Stomach (tissue), 9 donors: ENCODE results near the gene CLTC. TPM values are rescaled to one million over a fixed set of nuclear protein-coding genes. Genes with fewer than 3 reads are reported as not detected.

Experiments used
- DNase-seq, 2 donors: peaks; one replicate each; pipeline versions ENCODE4 v3.0.0 to v3.0.0-alpha.2; 2013 to 2019
- H3K27ac ChIP-seq, 5 donors: fragments of 200-600 bp in 4 of 5; sonication (generic) in 4 of 5; one replicate each; pipeline ENCODE4 v1.5.1; 2013 to 2019; ENCODE audit warnings: mild to moderate bottlenecking in 1 of 5, moderate library complexity in 1 of 5
- H3K27me3 ChIP-seq, 3 donors: fragments of 200-600 bp; sonication (generic); one replicate each; pipeline ENCODE4 v1.5.1; 2017 to 2019; ENCODE audit warnings: mixed run types in 1 of 3
- H3K36me3 ChIP-seq, 4 donors: fragments of 200-600 bp; sonication (generic); 1 replicate in 3 of 4; 2 replicates in 1 of 4; pipeline ENCODE4 v1.5.1; 2016 to 2019
- H3K4me1 ChIP-seq, 4 donors: fragments of 200-600 bp; sonication (generic); one replicate each; pipeline ENCODE4 v1.5.1; 2016 to 2019
- H3K4me3 ChIP-seq, 4 donors: fragments of 200-600 bp; sonication (generic) in 3 of 4; one replicate each; pipeline ENCODE4 v1.5.1; 2016 to 2019; ENCODE audit warnings: mild to moderate bottlenecking in 1 of 4
- H3K9me3 ChIP-seq, 4 donors: fragments of 200-600 bp; sonication (generic); one replicate each; pipeline ENCODE4 v1.5.1; 2016 to 2019
- CTCF ChIP-seq, 7 experiments: fragments of 450-650 bp in 4 of 7; fragments of 200-600 bp in 3 of 7; sonication (generic) in 3 of 7; IDR thresholded peaks; one replicate each; pipeline ENCODE4 v1.5.1; 2016 to 2019; ENCODE audit warnings: antibody characterized with exemption in 7 of 7, control low read depth in 2 of 7, mild to moderate bottlenecking in 1 of 7
- EP300 ChIP-seq: sonication (generic); formaldehyde crosslinking; IDR thresholded peaks from one replicate; pipeline ENCODE4 v1.6.1; 2017; ENCODE audit warnings: antibody characterized with exemption
- POLR2A ChIP-seq, 4 donors: fragments of 450-650 bp; IDR thresholded peaks; one replicate each; pipeline ENCODE4 v1.6.1; 2016; ENCODE audit warnings: antibody characterized with exemption in 4 of 4, control low read depth in 2 of 4, mild to moderate bottlenecking in 1 of 4, moderate library complexity in 1 of 4
- POLR2AphosphoS5 ChIP-seq, 3 donors: sonication (generic); formaldehyde crosslinking; IDR thresholded peaks; one replicate each; pipeline ENCODE4 v1.6.1; 2016; ENCODE audit warnings: antibody characterized with exemption in 3 of 3
- WGBS, 5 donors: extraction: QIAGEN DNeasy Blood & Tissue Kit in 3 of 5; methylation state at CpG; one replicate each; pipeline versions ENCODE4 v1.1.5 to v1.1.7; 2013 to 2018; 5-methylcytosine and 5-hydroxymethylcytosine counted together
- intact Hi-C: fragments of 100-400 bp; cut with DNase I; formaldehyde crosslinking; loops from one replicate; pipeline ENCODE4 v1.15.1; 2023; ENCODE audit warnings: low total_unique reads
- polyA plus RNA-seq, 3 donors: library from polyadenylated mRNA; stranded (reverse); fragments of 200-250 nt; gene quantifications; one replicate each; pipeline ENCODE4 v1.2.3, GENCODE V29; 2013
- total RNA-seq, 5 donors: library from RNA; depleted of rRNA; stranded (reverse); fragments of >200 nt; gene quantifications; one replicate each; pipeline versions ENCODE4 v1.1.0 to v1.2.3, GENCODE V29; 2014 to 2016
- donor health status: healthy with polysubstance abuse.
- donor health status: Bipolar disorder and iron deficiency.
- donor health status: healthy.

Gene CLTC
- total and polyA plus RNA-seq, 8 donors: 38.5 to 363 (median 135) TPM

DNA sequence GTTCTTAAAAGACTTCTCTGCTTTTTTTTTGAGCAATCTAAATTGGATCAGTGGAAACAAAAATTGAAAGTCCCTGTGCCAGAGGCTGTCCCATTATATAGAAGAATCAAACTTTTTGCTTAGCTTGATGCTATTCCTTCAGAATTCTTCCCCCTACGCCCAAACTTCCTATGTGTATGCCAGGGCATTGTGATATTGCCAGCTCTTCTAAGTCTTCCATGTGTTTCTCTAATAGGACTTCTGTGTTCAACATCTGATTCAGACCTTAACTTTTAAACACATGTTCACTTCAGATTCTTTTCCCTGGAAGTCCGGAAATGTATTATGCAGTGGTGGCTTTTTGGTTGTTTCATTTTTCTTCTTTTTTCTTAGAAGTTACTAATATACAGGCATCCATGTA is 68.8 kb downstream of the CLTC start:
- 74 to 88% (median 84%) methylated on average over 2 of the region's 2 CpGs for WGBS, 5 donors
- H3K27me3 ChIP-seq: no peaks in the 10 kb centered on the region
- no peak overlapping the region for H3K27ac ChIP-seq
- DNase-seq: no peak
- peaks cover 0 to 5% (median 0%) of the 10 kb centered on the region in 4 donors for H3K4me1 ChIP-seq
- TF ChIP-seq POLR2A (IDR thresholded peaks at IDR 0.05): no peak
- no peak for TF ChIP-seq POLR2AphosphoS5 (IDR thresholded peaks at IDR 0.05)
- TF ChIP-seq EP300: no peak
- no peak for TF ChIP-seq CTCF (IDR thresholded peaks at IDR 0.05)
- intact Hi-C loops: no loop called here
- no peak overlapping the region for H3K4me3 ChIP-seq
- H3K36me3 ChIP-seq: peaks cover 58 to 100% (median 99%) of the 10 kb centered on the region in 4 donors
- no peaks in the 10 kb centered on the region for H3K9me3 ChIP-seq

DNA sequence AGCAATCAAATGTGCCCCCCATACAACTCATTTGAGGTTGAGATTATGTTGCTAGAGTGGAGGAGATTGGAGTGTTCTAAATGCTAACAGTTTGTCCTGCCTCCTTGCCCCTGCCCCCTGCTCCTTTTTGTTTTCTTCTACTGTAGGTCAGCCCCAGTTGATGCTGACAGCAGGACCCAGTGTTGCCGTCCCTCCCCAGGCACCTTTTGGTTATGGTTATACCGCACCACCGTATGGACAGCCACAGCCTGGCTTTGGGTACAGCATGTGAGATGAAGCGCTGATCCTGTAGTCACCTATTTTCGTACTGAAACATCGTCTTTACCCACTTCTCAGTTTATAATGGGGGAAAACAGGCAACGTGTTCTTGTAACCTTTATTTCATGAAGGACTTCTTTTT is 73.9 kb downstream of the CLTC start:
- no peaks in the 10 kb centered on the region for H3K27me3 ChIP-seq
- no peak overlapping the region for H3K4me3 ChIP-seq
- no peaks in the 10 kb centered on the region for H3K9me3 ChIP-seq
- peaks cover 0 to 9% (median 3%) of the 10 kb centered on the region in 4 donors for H3K4me1 ChIP-seq
- intact Hi-C loops: no loop called here
- H3K36me3 ChIP-seq: peaks cover 72 to 100% (median 100%) of the 10 kb centered on the region in 4 donors
- H3K27ac ChIP-seq: no peak overlapping the region
- 86 to 92% (median 88%) methylated on average over 7 of the region's 7 CpGs for WGBS, 5 donors
- TF ChIP-seq EP300 (no peak), POLR2A (IDR thresholded peaks at IDR 0.05) (no peak), POLR2AphosphoS5 (IDR thresholded peaks at IDR 0.05) (no peak)
- DNase-seq: no peak

DNA sequence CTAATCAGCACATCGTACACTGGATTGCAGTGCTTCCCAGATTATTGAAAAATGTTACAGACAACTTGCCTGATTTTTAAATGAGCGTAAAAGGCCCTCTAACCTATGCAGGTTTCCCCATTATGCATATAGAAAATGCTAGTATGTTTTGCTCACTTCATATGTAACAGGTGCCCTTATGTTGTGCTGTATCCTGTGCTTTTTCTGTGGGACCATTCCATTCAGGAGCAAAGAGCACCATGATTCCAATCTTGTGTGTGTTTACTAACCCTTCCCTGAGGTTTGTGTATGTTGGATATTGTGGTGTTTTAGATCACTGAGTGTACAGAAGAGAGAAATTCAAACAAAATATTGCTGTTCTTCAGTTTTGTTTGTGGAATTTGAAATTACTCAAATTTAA is 74.6 kb downstream of the CLTC start:
- H3K36me3 ChIP-seq: peaks cover 68 to 100% (median 100%) of the 10 kb centered on the region in 4 donors

GRCh38 chr17:59695945-59696681 is 76.4 kb downstream of the CLTC start:
- H3K36me3 ChIP-seq: peaks cover 59 to 94% (median 90%) of the 10 kb centered on the region in 4 donors
- intact Hi-C loops: no loop called here

More for the DNA sequence above, 74.6 kb downstream of the CLTC start:
- Histone ChIP-seq H3K4me1 (peaks cover 0 to 12% (median 5%) of the 10 kb centered on the region in 4 donors), H3K4me3 (no peak overlapping the region), H3K27ac (no peak overlapping the region), H3K9me3 (no peaks in the 10 kb centered on the region), H3K27me3 (no peaks in the 10 kb centered on the region)
- 80 to 93% (median 86%) methylated on average over 2 of the region's 2 CpGs for WGBS, 5 donors
- no peak for DNase-seq
- TF ChIP-seq CTCF (IDR thresholded peaks at IDR 0.05) (no peak), POLR2A (IDR thresholded peaks at IDR 0.05) (no peak), POLR2AphosphoS5 (IDR thresholded peaks at IDR 0.05) (no peak), EP300 (no peak)
- intact Hi-C loops: no loop called here

More at GRCh38 chr17:59695945-59696681, 76.4 kb downstream of the CLTC start:
- 61 to 69% (median 64%) methylated on average over 3 of the region's 3 CpGs for WGBS, 5 donors
- no peaks in the 10 kb centered on the region for H3K9me3 ChIP-seq
- no peak for DNase-seq
- H3K27ac ChIP-seq: no peak overlapping the region
- no peaks in the 10 kb centered on the region for H3K27me3 ChIP-seq
- peaks cover 0 to 14% (median 6%) of the 10 kb centered on the region in 4 donors for H3K4me1 ChIP-seq
- H3K4me3 ChIP-seq: no peak overlapping the region
- TF ChIP-seq CTCF (IDR thresholded peaks at IDR 0.05) (no peak), POLR2AphosphoS5 (IDR thresholded peaks at IDR 0.05) (no peak), EP300 (no peak), POLR2A (IDR thresholded peaks at IDR 0.05) (no peak)
